SK-N-SH treated with all-trans-retinoic acid at 6 μM for 48 hours (cell line): ENCODE data around the gene DCC.

Source experiments
- ATAC-seq: fragments of 200-7000 bp; cut with Tn5 transposase; 3 replicates; pipeline ENCODE4 v1.9.1; 2020; ENCODE audit warnings: mild to moderate bottlenecking, moderate library complexity
- ARNTL ChIP-seq: fragments of 450-650 bp; formaldehyde crosslinking; IDR thresholded peaks from 2 replicates; pipeline ENCODE4 v1.5.0; 2020; ENCODE audit warnings: low read depth, mild to moderate bottlenecking, moderate library complexity, borderline replicate concordance
- BACH2 ChIP-seq: fragments of 250-450 bp; sonication (Bioruptor Pico); IDR thresholded peaks from 2 replicates; pipeline ENCODE4 v1.9.0; 2021; ENCODE audit warnings: mild to moderate bottlenecking, borderline replicate concordance
- CSDC2 ChIP-seq: fragments of 250-450 bp; sonication (Bioruptor Pico); IDR thresholded peaks from 2 replicates; pipeline ENCODE4 v1.5.0; 2020; ENCODE audit warnings: mild to moderate bottlenecking, moderate library complexity
- ISL1 ChIP-seq: fragments of 250-450 bp; sonication (Bioruptor Pico); IDR thresholded peaks from 2 replicates; pipeline ENCODE4 v2.1.2; 2022; ENCODE audit warnings: mild to moderate bottlenecking, moderate library complexity
- PPARA ChIP-seq: fragments of 250-450 bp; sonication (Bioruptor Pico); IDR thresholded peaks from 2 replicates; pipeline ENCODE4 v1.5.0; 2020; ENCODE audit warnings: mild to moderate bottlenecking, borderline replicate concordance
- RARB ChIP-seq: fragments of 250-450 bp; sonication (Bioruptor Pico); IDR thresholded peaks from 2 replicates; pipeline ENCODE4 v1.8.0; 2021; ENCODE audit warnings: mild to moderate bottlenecking, moderate library complexity
- SNAI2 ChIP-seq: fragments of 250-450 bp; sonication (Bioruptor Pico); IDR thresholded peaks from 2 replicates; pipeline ENCODE4 v1.5.0; 2020; ENCODE audit warnings: mild to moderate bottlenecking, moderate library complexity
- TCF4 ChIP-seq: fragments of 250-450 bp; sonication (Bioruptor Pico); IDR thresholded peaks from 2 replicates; pipeline ENCODE4 v1.8.0; 2021; ENCODE audit warnings: mild to moderate bottlenecking, moderate library complexity, borderline replicate concordance
- TOX ChIP-seq: fragments of 250-450 bp; sonication (Bioruptor Pico); IDR thresholded peaks from 2 replicates; pipeline ENCODE4 v1.8.0; 2021; ENCODE audit warnings: mild to moderate bottlenecking, moderate library complexity, borderline replicate concordance
- ZC3H10 ChIP-seq: fragments of 250-450 bp; sonication (Bioruptor Pico); IDR thresholded peaks from 2 replicates; pipeline ENCODE4 v1.5.1; 2021; ENCODE audit warnings: mild to moderate bottlenecking, moderate library complexity
- ZFP3 ChIP-seq: fragments of 250-450 bp; sonication (Bioruptor Pico); IDR thresholded peaks from 2 replicates; pipeline ENCODE4 v1.5.0; 2020; ENCODE audit warnings: mild to moderate bottlenecking, moderate library complexity
- ZFP30 ChIP-seq: fragments of 450-650 bp; formaldehyde crosslinking; IDR thresholded peaks from 2 replicates; pipeline ENCODE4 v1.5.0; 2022; ENCODE audit warnings: mild to moderate bottlenecking, moderate library complexity
- ZNF565 ChIP-seq: fragments of 450-650 bp; formaldehyde crosslinking; conservative IDR thresholded peaks from 2 replicates; pipeline ENCODE4 v1.5.0; 2020; ENCODE audit warnings: low read depth, mild to moderate bottlenecking, moderate library complexity
- ZNF70 ChIP-seq: fragments of 450-650 bp; formaldehyde crosslinking; IDR thresholded peaks from 2 replicates; pipeline ENCODE4 v1.5.0; 2020; ENCODE audit warnings: mild to moderate bottlenecking, moderate library complexity
- ZNF8 ChIP-seq: fragments of 450-650 bp; formaldehyde crosslinking; IDR thresholded peaks from 2 replicates; pipeline ENCODE4 v1.5.0; 2020; ENCODE audit warnings: mild to moderate bottlenecking, moderate library complexity
- TF ChIP-seq, protein P1 (sequence below): fragments of 250-450 bp; sonication (Bioruptor Pico); IDR thresholded peaks from 2 replicates; pipeline ENCODE4 v1.5.0; 2020; ENCODE audit warnings: mild to moderate bottlenecking, moderate library complexity
- TF ChIP-seq, protein P2 (sequence below): fragments of 250-450 bp; sonication (Bioruptor Pico); IDR thresholded peaks from 2 replicates; pipeline ENCODE4 v1.8.0; 2020; ENCODE audit warnings: mild to moderate bottlenecking, moderate library complexity, borderline replicate concordance
- TF ChIP-seq, protein P3 (sequence below): fragments of 250-450 bp; sonication (Bioruptor Pico); IDR thresholded peaks from 2 replicates; pipeline ENCODE4 v1.5.1; 2021; ENCODE audit warnings: mild to moderate bottlenecking, moderate library complexity
- TF ChIP-seq, protein P4 (sequence below): fragments of 250-450 bp; sonication (Bioruptor Pico); IDR thresholded peaks from 2 replicates; pipeline ENCODE4 v1.5.1; 2020; ENCODE audit warnings: low read depth, mild to moderate bottlenecking, moderate library complexity
- TF ChIP-seq, protein P5 (sequence below): fragments of 250-450 bp; sonication (Bioruptor Pico); IDR thresholded peaks from 2 replicates; pipeline ENCODE4 v1.8.0; 2021; ENCODE audit warnings: low read depth, mild to moderate bottlenecking, moderate library complexity, borderline replicate concordance

The DCC gene

DNA sequence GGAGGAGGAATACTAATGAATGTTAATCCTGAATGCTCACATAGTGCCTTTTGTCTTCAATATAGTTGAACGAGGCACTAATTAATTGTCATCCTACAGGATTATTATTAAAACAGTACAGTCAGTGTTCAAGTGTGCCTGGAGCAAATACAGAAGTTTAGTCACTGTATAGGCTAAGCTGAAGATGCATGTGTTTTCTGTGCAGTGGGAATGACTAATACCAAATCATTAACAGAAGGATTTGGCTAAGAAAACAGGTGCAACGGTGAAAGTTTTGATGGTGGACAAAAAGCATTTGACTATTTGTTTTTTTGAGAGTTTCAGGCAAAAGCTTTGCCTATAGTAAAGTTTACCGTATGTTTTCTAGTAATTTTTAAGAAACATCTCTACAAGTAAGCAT lies 62.8 kb downstream of the DCC start:
- TF ChIP-seq ZNF565 (no peak), BACH2 (no peak), TCF4 (no peak), ISL1 (CRISPR knock-in tag) (no peak), ZNF70 (CRISPR knock-in tag) (no peak), SNAI2 (CRISPR knock-in tag) (no peak), ZFP3 (CRISPR knock-in tag) (no peak), TOX (CRISPR knock-in tag) (no peak), ZC3H10 (no peak), RARB (CRISPR knock-in tag) (no peak), ZFP30 (CRISPR knock-in tag) (no peak), ARNTL (CRISPR knock-in tag) (no peak), CSDC2 (no peak), PPARA (CRISPR knock-in tag) (no peak), ZNF8 (CRISPR knock-in tag) (no peak)
- TF ChIP-seq, protein P1, sequence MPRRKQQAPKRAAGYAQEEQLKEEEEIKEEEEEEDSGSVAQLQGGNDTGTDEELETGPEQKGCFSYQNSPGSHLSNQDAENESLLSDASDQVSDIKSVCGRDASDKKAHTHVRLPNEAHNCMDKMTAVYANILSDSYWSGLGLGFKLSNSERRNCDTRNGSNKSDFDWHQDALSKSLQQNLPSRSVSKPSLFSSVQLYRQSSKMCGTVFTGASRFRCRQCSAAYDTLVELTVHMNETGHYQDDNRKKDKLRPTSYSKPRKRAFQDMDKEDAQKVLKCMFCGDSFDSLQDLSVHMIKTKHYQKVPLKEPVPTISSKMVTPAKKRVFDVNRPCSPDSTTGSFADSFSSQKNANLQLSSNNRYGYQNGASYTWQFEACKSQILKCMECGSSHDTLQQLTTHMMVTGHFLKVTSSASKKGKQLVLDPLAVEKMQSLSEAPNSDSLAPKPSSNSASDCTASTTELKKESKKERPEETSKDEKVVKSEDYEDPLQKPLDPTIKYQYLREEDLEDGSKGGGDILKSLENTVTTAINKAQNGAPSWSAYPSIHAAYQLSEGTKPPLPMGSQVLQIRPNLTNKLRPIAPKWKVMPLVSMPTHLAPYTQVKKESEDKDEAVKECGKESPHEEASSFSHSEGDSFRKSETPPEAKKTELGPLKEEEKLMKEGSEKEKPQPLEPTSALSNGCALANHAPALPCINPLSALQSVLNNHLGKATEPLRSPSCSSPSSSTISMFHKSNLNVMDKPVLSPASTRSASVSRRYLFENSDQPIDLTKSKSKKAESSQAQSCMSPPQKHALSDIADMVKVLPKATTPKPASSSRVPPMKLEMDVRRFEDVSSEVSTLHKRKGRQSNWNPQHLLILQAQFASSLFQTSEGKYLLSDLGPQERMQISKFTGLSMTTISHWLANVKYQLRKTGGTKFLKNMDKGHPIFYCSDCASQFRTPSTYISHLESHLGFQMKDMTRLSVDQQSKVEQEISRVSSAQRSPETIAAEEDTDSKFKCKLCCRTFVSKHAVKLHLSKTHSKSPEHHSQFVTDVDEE (CRISPR knock-in tag) = no peak
- TF ChIP-seq, protein P2, sequence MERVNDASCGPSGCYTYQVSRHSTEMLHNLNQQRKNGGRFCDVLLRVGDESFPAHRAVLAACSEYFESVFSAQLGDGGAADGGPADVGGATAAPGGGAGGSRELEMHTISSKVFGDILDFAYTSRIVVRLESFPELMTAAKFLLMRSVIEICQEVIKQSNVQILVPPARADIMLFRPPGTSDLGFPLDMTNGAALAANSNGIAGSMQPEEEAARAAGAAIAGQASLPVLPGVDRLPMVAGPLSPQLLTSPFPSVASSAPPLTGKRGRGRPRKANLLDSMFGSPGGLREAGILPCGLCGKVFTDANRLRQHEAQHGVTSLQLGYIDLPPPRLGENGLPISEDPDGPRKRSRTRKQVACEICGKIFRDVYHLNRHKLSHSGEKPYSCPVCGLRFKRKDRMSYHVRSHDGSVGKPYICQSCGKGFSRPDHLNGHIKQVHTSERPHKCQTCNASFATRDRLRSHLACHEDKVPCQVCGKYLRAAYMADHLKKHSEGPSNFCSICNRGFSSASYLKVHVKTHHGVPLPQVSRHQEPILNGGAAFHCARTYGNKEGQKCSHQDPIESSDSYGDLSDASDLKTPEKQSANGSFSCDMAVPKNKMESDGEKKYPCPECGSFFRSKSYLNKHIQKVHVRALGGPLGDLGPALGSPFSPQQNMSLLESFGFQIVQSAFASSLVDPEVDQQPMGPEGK (CRISPR knock-in tag) = no peak
- TF ChIP-seq, protein P3, sequence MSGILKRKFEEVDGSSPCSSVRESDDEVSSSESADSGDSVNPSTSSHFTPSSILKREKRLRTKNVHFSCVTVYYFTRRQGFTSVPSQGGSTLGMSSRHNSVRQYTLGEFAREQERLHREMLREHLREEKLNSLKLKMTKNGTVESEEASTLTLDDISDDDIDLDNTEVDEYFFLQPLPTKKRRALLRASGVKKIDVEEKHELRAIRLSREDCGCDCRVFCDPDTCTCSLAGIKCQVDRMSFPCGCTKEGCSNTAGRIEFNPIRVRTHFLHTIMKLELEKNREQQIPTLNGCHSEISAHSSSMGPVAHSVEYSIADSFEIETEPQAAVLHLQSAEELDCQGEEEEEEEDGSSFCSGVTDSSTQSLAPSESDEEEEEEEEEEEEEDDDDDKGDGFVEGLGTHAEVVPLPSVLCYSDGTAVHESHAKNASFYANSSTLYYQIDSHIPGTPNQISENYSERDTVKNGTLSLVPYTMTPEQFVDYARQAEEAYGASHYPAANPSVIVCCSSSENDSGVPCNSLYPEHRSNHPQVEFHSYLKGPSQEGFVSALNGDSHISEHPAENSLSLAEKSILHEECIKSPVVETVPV (CRISPR knock-in tag) = no peak
- TF ChIP-seq, protein P4, sequence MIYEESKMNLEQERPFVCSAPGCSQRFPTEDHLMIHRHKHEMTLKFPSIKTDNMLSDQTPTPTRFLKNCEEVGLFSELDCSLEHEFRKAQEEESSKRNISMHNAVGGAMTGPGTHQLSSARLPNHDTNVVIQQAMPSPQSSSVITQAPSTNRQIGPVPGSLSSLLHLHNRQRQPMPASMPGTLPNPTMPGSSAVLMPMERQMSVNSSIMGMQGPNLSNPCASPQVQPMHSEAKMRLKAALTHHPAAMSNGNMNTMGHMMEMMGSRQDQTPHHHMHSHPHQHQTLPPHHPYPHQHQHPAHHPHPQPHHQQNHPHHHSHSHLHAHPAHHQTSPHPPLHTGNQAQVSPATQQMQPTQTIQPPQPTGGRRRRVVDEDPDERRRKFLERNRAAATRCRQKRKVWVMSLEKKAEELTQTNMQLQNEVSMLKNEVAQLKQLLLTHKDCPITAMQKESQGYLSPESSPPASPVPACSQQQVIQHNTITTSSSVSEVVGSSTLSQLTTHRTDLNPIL (CRISPR knock-in tag) = no peak

DNA sequence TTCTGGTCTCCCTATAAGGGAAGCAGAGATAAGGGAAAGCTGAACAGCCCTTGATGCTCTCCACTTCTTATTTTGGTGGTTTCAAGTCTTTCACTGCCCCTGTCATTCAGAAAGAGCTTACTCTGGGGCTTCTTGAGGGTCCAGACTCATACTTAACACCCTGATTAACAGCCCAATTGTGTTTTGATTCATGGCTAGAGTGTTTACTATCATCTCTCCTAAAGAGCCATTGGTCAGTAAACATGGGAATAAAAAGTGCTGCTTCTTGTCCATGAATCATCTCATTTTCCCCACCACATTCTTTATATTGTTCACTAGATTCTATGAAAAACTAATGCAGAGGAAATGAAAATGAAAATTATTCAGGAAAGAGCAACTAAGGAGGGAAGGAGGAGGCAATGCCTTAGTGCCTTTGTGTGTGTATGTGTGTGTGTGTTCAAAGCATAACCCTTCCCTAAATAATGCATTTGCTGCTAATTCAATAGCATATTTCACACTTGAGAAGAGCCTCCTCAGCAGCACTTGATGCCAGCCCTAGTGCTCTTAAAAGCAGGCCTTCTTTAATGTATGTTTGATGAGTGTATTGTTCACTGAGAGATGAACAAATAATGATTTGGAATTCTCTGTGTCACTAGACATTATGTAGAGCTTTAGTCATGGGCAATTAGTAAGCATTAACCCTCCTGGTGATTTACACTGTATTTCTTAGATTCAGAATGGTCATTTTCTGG lies 63.5 kb downstream of the DCC start:
- no peak for ATAC-seq
- no peak for TF ChIP-seq ZNF70 (CRISPR knock-in tag)
- TF ChIP-seq, protein P2 (CRISPR knock-in tag) = no peak
- TF ChIP-seq, protein P5, sequence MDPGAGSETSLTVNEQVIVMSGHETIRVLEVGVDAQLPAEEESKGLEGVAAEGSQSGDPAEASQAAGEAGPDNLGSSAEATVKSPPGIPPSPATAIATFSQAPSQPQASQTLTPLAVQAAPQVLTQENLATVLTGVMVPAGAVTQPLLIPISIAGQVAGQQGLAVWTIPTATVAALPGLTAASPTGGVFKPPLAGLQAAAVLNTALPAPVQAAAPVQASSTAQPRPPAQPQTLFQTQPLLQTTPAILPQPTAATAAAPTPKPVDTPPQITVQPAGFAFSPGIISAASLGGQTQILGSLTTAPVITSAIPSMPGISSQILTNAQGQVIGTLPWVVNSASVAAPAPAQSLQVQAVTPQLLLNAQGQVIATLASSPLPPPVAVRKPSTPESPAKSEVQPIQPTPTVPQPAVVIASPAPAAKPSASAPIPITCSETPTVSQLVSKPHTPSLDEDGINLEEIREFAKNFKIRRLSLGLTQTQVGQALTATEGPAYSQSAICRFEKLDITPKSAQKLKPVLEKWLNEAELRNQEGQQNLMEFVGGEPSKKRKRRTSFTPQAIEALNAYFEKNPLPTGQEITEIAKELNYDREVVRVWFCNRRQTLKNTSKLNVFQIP (CRISPR knock-in tag) = no peak
- no peak for TF ChIP-seq ZNF8 (CRISPR knock-in tag)
- no peak for TF ChIP-seq CSDC2
- TF ChIP-seq, protein P4 (CRISPR knock-in tag) = no peak
- TF ChIP-seq PPARA (CRISPR knock-in tag) = no peak
- no peak for TF ChIP-seq ZC3H10

More for the DNA sequence above, 62.8 kb downstream of the DCC start:
- ATAC-seq = no peak
